Thyroid gland (tissue), 4 donors: ENCODE data around the gene LONP2.

Experiments used
- CTCF ChIP-seq, 6 experiments: fragments of 200-600 bp in 3 of 6; fragments of 450-650 bp in 3 of 6; sonication (generic) in 3 of 6; IDR thresholded peaks; one replicate each; pipeline ENCODE4 v1.5.1; 2016 to 2019; ENCODE audit warnings: antibody characterized with exemption in 6 of 6, mild to moderate bottlenecking in 2 of 6, inconsistent platforms in 1 of 6, moderate library complexity in 1 of 6
- POLR2A ChIP-seq, 2 donors: fragments of 450-650 bp; IDR thresholded peaks; one replicate each; pipeline ENCODE4 v1.6.1; 2017; ENCODE audit warnings: antibody characterized with exemption in 2 of 2, mild to moderate bottlenecking in 2 of 2, moderate library complexity in 1 of 2

DNA sequence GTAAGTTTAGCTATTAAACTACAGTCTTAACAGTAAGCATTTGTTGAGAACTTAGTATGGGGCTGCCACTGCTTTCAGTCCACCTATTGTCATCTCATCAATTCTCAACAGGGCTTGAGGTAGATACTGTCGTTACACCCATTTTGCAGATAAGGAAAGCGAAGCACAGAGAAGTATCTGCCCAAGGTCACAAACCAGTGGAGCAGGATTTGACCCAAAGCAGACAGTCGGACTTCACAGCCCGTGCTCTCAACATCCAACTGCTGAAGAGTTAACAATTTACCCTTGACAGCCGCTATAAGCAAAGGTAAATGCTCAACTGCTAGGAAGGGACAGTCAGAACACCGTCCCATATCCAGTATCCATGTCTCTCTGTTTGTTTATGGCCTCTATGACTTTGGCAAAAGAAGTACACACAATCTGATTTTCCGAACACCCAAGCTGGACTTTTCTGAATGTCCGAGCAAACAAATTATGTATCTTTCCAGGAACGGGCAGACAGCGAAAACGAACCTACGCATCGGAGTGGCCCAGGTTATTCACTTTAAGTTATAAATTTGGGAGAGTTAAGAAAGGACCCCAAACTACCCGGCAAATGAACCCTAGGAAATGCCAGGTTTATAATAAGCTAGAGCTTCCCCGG is 139.9 kb downstream of the LONP2 start:
- TF ChIP-seq CTCF (IDR thresholded peaks at IDR 0.05) (no peak), POLR2A (IDR thresholded peaks at IDR 0.05) (no peak)
